Calu3 (cell line): Measurements from ENCODE around the gene CBFA2T3. TPM values are rescaled to one million over a fixed set of nuclear protein-coding genes. Genes with fewer than 3 reads are reported as not detected.

Source experiments
- BruUV-seq: library from RNA; stranded (reverse); fragments of 400-500 nt; replicated peaks from 2 replicates; lab custom pipeline; 2021; lab: Mats Ljungman, UMichigan
- CTCF ChIA-PET: fragments of 300-600 bp; sonication (Branson Sonifier 250); formaldehyde crosslinking; loops from one replicate; lab custom pipeline; 2022; ENCODE audit warnings: antibody characterized with exemption; lab: Charles Lee
- DNase-seq: peaks from one replicate; pipeline ENCODE4 v3.0.0; 2022
- H3K27ac Mint-ChIP-seq: one replicate; pipeline ENCODE4 v1.8.0; 2022; ENCODE audit warnings: mixed read lengths; ENCODE audit not compliant: unreplicated experiment
- H3K27me3 Mint-ChIP-seq: one replicate; pipeline ENCODE4 v1.8.0; 2022; ENCODE audit warnings: mixed read lengths; ENCODE audit not compliant: unreplicated experiment
- H3K36me3 Mint-ChIP-seq: one replicate; pipeline ENCODE4 v1.8.0; 2022; ENCODE audit warnings: mild to moderate bottlenecking, moderate library complexity, mixed read lengths; ENCODE audit not compliant: insufficient read depth, unreplicated experiment
- H3K4me1 Mint-ChIP-seq: one replicate; pipeline ENCODE4 v1.8.0; 2022; ENCODE audit warnings: mild to moderate bottlenecking, low read depth, mixed read lengths; ENCODE audit not compliant: unreplicated experiment
- H3K4me3 Mint-ChIP-seq: one replicate; pipeline ENCODE4 v1.8.0; 2022; ENCODE audit warnings: mild to moderate bottlenecking, low read depth, moderate library complexity, mixed read lengths; ENCODE audit not compliant: unreplicated experiment
- H3K9me3 Mint-ChIP-seq: one replicate; pipeline ENCODE4 v1.8.0; 2022; ENCODE audit warnings: low read depth, mixed read lengths; ENCODE audit not compliant: unreplicated experiment
- intact Hi-C: fragments of 100-400 bp; cut with micrococcal nuclease; formaldehyde crosslinking; loops from one replicate; pipeline ENCODE4 v1.10.0; 2022; ENCODE audit not compliant: unreplicated experiment
- total RNA-seq: library from RNA; stranded (reverse); gene quantifications from 2 replicates; pipeline ENCODE4 v1.2.3, GENCODE V29; 2022
- TF ChIP-seq, protein P1 (sequence below): fragments of 200-600 bp; IDR thresholded peaks from one replicate; pipeline ENCODE4 v1.8.0; 2022; ENCODE audit warnings: antibody characterized with exemption; ENCODE audit not compliant: unreplicated experiment

Gene CBFA2T3
- total RNA-seq, 1 experiment from 2014 or later = not detected

DNA sequence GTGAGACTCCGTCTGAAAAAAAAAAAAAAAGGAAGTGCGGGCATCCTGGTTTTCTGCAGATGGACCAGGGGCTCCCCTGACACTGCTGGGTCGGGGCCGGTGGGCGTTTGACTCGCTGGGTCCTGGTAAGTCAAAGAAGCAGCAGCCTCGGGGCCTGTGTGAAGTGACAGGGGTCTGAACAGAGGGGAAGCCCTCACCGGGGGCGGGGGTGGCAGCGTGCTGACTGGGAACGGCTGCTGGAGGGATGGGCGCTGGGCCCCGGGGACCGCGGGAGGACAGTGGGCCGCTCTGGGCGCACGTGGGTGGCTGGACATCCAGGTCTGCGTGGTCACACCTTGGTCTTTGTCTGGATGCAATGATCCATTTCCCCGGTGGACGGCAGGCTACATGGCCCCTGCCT lies 128.4 kb downstream of the CBFA2T3 start:
- intact Hi-C loops = no loop called here
- Mint-ChIP-seq H3K27ac (no peak overlapping the region), H3K4me1 (no peaks in the 10 kb centered on the region), H3K36me3 (peaks cover 5% of the 10 kb centered on the region), H3K9me3 (no peaks in the 10 kb centered on the region), H3K4me3 (no peak overlapping the region), H3K27me3 (no peaks in the 10 kb centered on the region)
- BruUV-seq = no TSS peak
- CTCF ChIA-PET = no interaction called here
- DNase-seq = no peak
- TF ChIP-seq, protein P1, sequence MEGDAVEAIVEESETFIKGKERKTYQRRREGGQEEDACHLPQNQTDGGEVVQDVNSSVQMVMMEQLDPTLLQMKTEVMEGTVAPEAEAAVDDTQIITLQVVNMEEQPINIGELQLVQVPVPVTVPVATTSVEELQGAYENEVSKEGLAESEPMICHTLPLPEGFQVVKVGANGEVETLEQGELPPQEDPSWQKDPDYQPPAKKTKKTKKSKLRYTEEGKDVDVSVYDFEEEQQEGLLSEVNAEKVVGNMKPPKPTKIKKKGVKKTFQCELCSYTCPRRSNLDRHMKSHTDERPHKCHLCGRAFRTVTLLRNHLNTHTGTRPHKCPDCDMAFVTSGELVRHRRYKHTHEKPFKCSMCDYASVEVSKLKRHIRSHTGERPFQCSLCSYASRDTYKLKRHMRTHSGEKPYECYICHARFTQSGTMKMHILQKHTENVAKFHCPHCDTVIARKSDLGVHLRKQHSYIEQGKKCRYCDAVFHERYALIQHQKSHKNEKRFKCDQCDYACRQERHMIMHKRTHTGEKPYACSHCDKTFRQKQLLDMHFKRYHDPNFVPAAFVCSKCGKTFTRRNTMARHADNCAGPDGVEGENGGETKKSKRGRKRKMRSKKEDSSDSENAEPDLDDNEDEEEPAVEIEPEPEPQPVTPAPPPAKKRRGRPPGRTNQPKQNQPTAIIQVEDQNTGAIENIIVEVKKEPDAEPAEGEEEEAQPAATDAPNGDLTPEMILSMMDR = no peak

DNA sequence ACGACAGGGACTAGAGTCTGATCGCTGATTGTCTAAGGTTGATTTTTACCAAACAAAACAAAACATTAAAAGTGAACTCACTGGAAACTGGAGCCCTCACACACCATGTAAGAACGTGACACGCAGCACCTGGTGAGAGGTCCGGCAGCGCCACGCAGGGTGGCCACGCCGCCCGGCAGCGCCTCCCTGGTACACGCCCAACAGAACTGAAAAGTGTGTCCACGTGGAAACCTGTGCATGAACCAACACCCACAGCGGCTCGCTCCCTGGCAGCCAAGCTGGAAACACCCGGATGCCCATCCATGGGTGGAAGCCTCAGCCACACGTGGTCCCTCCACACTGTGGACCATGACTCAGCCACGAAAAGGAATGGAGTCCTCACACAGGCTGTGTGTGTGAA lies 129.4 kb downstream of the CBFA2T3 start:
- no peaks in the 10 kb centered on the region for H3K9me3 Mint-ChIP-seq
- DNase-seq = no peak
- H3K4me1 Mint-ChIP-seq = no peaks in the 10 kb centered on the region
- no peak overlapping the region for H3K4me3 Mint-ChIP-seq
- BruUV-seq = no TSS peak
- CTCF ChIA-PET = no interaction called here
- intact Hi-C loops = no loop called here
- no peak overlapping the region for H3K27ac Mint-ChIP-seq
- H3K27me3 Mint-ChIP-seq = no peaks in the 10 kb centered on the region
- TF ChIP-seq, protein P1 = no peak
- H3K36me3 Mint-ChIP-seq = peaks cover 5% of the 10 kb centered on the region

DNA sequence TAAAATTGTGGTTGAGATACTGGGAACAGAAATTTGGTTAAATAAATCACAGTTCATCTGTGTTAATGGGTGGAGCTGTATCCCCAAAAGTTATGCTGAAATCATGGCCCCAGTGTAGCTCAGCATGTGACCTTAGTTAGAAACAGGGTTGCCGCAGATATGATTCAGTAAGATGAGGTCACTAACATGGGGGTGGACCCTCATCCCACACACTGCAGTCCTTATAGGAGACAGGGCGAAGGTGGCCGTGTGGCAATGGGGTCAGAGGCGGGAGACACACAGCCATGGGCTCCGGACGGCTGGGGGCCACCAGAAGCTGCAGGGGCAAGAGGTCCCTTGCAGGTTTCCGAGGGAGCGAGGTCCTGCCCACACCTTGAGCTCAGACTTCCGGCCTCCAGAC lies 130.9 kb downstream of the CBFA2T3 start:
- Mint-ChIP-seq H3K4me1 (no peaks in the 10 kb centered on the region), H3K9me3 (no peaks in the 10 kb centered on the region), H3K27ac (no peak overlapping the region), H3K4me3 (no peak overlapping the region), H3K36me3 (peaks cover 5% of the 10 kb centered on the region), H3K27me3 (no peaks in the 10 kb centered on the region)
- TF ChIP-seq, protein P1 = no peak
- DNase-seq = no peak
- intact Hi-C loops = no loop called here
- BruUV-seq = no TSS peak
- CTCF ChIA-PET = interaction anchor here (0.5 kb wide), 1 partner anchor 170 kb away, joined by 3 read pairs; no protein-coding TSS in a partner anchor

DNA sequence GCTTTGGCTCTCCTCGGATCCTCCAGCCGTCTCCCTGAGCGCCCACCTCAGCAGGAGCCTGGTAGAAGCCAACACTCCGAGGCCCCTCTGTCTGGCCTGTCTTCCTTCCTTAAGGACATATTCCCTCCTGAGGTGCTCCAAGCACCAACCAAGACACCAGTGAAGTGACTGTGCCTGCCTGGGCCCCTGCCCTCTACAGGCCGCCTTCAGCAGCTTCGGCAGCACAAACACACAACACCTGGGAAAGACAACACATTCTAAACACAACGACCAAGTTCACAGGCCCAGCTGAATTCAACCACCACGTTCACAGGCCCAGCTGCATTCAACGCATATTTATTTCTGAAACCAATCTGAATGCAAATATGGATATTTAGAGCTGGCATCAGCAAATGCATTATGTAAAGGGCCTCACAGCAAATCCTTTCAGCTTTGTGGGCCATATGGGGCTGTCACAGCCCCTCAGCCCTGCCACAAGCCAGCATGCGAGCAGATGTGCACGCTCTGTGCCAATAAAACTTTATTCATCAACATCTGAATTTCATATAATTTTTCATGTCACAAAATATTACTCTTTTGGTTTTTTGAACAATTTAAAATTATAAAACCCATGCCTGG lies 132.5 kb downstream of the CBFA2T3 start:
- Mint-ChIP-seq H3K4me1 (no peaks in the 10 kb centered on the region), H3K36me3 (peaks cover 5% of the 10 kb centered on the region), H3K9me3 (no peaks in the 10 kb centered on the region), H3K27me3 (no peaks in the 10 kb centered on the region), H3K27ac (no peak overlapping the region), H3K4me3 (no peak overlapping the region)
- CTCF ChIA-PET = no interaction called here
- DNase-seq = no peak
- BruUV-seq = no TSS peak
- intact Hi-C loops = no loop called here
- TF ChIP-seq, protein P1 = no peak
